GM18517 (cell line): ENCODE results near the gene MYBPHL.

ENCODE experiments used
- ATAC-seq: cut with Tn5 transposase; IDR thresholded peaks from one replicate; pipeline ENCODE4 v1.9.1; 2021; ENCODE audit warnings: mild to moderate bottlenecking, moderate library complexity; ENCODE audit not compliant: unreplicated experiment

MYBPHL gene, protein sequence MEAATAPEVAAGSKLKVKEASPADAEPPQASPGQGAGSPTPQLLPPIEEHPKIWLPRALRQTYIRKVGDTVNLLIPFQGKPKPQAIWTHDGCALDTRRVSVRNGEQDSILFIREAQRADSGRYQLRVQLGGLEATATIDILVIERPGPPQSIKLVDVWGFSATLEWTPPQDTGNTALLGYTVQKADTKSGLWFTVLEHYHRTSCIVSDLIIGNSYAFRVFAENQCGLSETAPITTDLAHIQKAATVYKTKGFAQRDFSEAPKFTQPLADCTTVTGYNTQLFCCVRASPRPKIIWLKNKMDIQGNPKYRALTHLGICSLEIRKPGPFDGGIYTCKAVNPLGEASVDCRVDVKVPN

DNA sequence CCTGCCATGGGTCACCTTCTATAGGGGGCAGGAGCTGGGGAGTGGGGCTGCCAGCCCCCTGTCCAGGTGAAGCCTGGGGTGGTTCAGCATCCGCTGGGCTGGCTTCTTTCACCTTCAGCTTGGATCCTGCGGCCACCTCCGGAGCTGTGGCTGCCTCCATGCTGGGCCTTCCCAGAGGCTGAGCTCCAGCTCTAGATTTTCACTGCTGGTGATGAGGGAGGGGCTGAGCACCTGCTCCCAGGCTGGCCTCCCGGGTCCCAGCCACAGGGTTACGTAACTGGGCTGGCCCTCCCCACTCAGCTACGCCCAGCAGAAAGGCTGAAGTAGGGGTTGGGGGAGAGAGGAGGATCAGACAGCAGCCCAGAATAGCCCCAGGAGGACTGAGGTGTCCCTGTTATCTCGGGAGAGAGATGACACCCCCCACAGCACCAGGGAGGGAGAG, at the start of gene MYBPHL:
Gene MYBPHL, minus strand, starts transcription at position 180 of the 442 bp plus-strand sequence. Its CDS starts 20 bp downstream, at position 160.
- no peak for ATAC-seq

DNA sequence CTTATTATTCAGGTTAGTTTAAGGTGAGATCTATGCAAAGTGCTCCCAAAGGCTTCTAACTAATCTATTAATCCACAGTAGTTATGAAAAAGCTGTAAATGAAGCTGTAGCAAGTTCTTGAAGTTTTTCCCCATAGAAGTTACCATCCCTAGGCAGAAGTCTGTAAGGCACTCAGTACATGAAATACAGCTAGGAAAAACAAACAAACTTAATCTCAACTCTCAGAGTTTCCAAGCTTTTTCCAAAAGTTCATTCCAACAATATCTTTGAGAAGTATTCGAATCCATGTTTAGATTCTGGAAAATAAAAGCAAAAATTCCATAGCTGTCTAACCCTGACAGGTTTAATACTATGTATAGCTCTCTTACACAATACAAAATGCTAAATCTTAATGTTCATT, 49.7 kb upstream of the MYBPHL start:
- no peak for ATAC-seq

DNA sequence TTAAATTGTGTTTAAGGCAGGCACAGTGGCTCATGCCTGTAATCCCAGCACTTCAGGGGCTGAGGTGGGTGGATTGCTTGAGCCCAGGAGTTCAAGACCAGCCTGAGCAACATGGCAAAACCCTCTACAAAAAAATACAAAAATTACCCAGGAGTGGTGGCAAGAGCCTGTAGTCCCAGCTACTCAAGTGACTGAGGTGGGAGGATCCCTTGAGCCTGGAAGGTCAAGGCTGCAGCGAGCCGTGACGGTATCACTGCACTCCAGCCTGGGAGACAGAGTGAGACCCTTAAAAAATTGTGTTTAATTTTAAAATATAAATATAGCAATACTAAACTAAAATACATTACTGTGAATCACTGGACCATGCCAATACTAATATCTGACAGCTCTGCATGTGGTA, 48.1 kb upstream of the MYBPHL start:
- no peak for ATAC-seq

DNA sequence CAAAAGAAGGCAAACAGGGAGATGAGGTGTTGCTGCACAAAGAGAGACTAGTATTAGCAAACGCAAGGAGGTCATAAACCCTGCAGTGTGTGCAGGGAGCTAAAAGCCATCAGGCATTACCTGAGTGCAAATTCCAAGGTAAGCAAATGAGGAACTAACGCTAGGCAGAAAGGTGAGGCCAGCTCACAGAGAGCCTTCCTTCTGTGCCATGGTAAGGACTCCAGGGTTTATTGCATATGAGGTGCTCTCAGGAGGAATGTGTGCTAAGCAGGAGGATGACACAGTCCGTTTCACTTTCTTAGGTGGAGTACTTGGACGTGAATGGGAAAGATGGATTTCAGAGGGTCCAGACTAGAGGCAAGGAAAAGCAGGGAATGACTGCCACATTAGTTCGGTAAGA, 44.6 kb upstream of the MYBPHL start:
- ATAC-seq, result no peak

DNA sequence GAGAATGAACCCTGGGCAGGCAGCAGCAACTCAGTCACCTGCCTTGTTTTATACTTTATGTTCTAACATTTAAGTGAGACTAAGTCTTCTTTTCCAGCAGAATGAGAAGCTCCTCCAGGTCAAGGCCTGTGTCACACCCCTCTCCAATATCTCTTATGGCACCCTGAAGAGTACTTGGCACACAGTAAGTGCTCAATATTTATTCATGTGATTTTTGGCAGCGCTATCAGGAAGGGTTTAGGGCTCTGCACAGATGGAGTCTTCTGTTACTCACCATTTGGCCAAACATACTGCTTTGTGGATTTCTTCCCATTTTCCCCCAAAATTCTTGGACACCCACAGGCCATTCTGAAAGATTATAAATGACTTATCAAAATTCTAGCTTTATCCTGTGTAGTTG, 43.8 kb upstream of the MYBPHL start:
- ATAC-seq, result no peak

DNA sequence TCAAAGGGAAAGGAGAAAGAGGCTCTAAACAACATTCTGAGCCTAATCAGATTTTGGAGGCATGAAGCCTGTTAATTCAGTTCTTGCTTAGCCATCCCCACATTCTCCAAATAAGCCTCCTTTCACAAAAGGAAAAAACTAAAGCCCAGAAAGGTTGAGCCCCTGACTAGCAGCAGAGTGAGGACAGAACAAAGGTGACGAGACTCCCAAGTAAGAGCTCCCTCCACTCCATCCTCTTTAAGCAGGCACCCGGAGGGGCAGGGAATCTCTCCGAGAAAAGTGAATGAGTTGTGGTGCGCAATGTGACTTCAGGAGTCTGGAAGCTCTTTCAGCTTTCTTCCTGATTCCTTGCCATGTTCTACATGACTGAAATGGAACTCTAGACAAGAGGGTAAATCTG, 43.4 kb upstream of the MYBPHL start:
- ATAC-seq, result no peak

DNA sequence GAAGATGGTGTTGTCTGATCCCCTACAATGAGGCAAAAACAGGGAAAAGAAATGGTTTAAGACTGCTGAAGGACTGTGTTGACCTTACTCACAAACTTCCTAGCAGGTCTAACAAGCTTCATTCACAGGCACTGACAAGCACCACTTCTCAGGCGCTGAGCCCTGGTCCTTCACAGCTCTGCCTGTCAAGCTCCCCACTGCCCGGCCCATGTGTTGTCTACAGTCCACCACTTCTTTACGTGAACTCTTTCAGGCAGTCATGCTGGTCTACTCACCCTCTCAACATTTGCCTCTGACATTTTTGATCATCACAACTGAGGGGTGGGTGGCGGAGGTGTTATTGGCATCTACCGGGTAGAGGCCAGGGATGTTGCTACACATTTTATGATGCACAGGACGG, 40.7 kb upstream of the MYBPHL start:
- ATAC-seq, result no peak

DNA sequence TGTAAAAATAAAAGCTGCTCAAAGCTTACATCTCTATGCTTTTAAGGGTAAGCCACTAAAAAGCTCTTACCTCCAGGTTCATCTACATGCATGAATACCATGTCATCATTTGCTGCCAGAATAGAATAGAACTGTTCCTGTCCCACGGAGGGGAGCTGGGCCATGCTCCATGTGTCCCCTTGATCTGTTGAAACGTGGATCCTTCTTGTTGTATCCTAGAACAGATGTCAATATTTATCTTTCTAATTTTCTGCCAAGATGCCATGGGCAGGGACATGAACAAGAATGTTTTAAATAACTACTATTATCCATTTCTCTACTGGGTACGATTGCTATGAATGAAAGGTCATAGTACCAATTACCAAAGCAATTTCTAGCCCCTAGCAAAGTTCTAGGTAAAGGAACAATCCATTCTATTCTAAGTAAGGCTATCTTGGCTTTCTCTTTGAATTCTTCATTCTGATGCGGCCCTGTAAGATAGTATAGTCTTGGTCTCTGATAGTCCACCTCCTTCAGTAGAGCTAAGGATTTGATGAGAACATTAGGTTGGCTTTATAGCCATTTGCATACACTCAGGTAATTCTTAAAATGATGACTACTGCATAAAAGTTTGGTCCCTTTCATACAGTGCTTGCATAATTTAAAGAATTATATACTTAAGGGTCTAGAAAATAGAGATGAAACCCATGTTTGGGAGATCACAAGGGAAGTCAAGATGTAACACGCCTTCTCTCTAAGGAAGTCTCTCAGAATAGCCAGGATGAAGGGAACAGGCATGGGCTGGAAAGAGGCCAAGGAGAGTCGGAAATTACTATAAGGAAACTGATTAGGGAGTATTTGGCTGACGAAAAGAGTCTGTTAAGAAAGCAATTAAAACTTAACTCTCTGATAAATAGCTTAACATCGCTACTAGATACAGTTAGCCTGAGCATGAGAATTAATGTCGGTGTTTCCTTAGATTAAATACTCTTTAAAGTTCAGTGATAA, 35.4 kb upstream of the MYBPHL start:
- ATAC-seq, result no peak

DNA sequence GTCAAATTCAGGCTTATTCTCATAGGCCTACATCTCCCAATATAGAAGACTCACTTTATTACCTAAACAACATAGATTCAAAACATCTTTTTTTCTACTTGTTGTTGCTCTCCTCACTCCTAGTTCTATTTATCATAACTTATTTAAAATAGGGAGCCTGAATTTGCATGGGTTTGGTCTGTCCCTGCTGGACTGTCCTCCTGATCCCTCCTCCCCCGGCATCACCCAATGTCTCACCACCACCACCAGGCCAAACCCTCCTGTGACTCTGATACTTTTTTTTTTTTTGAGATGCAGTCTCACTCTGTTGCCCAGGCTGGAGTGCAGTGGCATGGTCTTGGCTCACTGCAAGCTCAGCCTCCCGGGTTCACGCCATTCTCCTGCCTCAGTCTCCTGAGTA, 31.8 kb upstream of the MYBPHL start:
- ATAC-seq, result no peak

DNA sequence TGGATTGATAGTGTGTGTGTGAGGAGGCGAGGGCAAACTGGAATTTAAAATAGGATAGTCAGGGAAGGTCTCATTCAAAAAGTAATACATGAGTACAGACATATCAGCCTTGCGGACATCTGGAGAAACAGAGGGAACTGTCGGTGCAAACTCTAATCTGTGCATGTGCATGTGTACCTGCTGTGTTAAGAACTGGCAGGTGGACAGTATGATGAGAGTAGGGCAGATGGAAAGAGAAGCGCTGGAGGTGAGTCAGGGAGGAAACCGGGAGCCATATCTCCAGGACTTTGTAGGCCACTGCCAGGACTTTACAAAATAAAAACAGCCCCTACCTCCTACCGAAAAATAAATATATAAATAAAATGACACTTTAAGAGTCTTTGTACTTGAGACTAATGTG, 31.3 kb upstream of the MYBPHL start:
- ATAC-seq, result no peak

DNA sequence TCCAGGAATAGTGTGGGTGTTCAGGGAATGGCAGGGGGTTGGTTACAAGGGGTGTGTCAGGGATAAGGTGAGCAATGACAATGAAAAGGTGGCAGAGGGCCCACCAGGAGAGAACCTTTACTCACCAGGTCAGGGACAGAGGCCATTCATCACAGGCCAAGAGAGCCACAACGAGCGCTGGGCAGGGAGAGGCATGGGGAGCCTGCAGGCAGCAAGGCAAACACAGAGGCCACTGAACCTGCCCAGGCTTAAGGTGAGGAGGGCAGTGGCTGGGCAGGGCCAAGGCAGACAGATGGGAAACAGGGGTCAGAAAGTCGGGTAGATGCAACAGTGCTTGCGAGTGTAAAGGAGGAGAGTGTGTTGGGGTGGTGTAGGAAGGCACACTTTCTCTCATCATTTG, 28.3 kb upstream of the MYBPHL start:
- no peak for ATAC-seq

DNA sequence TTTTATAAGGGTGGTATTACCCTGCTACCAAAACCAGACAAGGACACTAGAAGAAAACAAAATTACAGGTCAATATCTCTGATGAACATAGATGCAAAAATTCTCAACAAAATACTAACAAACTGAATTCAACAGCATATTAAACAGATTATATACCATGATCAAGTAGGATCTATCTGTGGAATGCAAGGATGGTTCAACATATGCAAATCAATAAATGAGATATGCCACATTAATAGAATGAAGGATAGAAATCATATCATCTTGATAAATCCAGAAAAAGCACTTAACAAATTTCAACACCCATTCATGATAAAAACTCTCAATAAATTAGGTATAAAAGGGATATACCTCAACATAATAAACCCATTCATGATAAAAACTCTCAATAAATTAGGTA, 24.3 kb upstream of the MYBPHL start:
- ATAC-seq, result no peak

DNA sequence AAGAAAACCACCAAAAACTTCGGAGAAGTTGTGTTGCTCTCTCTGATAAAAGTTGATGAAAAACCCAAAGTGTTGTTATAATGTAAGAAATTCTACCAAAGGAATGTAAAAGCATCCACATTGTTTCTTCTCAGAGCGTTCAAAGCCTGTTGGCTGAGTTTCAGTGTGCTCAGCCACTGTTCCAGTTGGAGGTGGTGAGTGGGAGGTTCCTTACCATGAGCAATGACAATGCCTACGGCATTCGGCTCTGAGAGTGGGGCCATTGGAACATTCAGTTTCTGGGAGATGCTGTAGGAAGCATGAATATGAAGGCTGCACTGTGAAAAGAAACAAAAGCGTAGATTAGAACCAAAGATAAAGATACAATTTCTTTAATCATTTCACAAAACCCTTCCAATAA, 20.5 kb upstream of the MYBPHL start:
- ATAC-seq, result no peak

DNA sequence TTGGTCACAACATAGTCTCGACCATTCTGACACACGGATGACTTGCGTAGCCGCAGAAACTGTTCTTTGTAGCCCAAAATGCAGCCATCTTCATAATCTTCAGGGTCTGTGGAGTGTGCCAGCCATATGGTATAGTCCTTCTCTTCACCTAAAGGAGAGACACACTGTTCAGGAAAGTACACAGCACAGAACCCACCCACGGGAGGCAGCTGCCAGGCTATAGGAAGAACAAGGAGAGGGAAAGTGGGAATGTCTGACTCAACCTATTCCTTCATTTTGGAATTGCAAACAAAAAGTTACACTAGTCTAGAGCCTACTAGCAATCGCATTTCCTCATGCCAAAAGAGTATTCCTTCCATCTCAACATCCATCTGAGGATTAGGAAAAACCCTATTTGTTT, 16.2 kb upstream of the MYBPHL start:
- no peak for ATAC-seq

DNA sequence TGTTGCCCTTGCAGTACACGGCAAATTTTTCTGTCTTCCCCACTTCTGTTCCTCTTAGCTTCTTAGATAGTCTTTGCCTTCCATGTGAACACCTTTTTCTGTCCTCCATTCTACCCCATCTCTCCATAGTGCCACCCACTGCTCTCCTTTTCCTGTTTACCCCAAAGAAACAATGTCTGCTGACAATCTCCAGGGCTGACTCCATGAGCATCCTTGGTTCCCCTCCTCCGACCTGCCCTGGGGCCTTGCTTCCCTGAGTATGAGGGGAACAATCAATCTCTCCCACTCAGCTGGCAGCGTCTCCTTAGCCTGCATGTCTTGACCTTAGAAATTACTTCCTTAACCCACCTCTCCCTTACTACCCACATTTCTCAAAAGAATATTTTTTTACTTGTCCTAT, 12.3 kb upstream of the MYBPHL start:
- no peak for ATAC-seq

DNA sequence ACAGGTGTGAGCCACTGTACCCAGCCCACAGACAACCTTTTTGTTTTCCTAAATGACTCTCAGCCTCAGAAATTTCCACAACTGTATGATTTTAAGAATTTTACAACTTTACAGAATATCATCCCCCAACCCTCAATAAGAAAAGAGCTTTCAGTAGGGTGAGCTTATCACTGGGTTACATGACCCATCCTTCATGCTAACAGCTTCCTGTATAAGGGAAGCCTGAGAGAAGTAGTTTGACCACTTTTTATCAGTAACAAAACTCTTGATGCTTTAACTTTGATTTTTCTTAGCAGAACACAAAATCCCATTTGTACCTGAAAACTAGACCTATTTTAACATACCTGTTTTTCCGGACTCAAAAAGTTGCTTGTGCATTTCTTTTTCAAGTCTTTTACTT, 9.7 kb upstream of the MYBPHL start:
- no peak for ATAC-seq

DNA sequence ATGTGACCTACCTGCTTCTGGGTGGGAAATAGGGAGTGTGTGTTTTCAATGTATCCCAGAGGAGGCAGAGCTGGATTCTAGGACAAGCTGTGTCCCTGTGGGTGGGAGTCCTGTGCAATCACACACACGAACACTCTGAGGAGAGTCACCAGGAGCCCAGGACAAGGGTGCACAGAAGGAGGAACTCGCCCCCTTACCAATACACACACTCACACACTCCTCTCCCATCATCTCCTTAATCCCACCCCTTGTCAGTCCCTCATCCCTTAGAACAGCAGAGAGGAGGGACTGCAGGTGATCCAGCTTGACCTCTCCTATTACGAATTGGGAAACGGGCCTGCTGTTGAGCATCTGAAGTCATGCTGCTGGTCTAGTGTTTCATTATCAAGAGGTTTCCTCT, 8.5 kb upstream of the MYBPHL start:
- no peak for ATAC-seq

DNA sequence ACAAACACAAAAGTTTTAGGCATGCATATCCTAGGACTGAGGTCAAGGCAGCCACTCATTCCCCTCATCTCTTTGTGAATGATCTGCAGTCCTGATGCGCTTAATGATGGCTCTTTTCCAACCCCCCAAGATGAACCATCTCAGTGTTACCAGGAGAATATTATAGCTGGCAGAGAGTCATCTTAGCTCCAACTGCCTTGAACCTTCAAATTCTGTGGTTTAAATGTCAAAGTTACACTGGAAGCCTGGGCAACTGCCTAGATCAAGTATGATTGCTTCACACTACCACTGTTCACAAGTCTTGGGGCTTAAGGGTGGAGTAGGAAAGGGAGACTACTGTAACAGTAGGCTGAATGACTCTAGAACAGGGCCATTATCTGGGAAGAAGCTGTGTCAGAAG, 8.0 kb upstream of the MYBPHL start:
- ATAC-seq, result no peak

DNA sequence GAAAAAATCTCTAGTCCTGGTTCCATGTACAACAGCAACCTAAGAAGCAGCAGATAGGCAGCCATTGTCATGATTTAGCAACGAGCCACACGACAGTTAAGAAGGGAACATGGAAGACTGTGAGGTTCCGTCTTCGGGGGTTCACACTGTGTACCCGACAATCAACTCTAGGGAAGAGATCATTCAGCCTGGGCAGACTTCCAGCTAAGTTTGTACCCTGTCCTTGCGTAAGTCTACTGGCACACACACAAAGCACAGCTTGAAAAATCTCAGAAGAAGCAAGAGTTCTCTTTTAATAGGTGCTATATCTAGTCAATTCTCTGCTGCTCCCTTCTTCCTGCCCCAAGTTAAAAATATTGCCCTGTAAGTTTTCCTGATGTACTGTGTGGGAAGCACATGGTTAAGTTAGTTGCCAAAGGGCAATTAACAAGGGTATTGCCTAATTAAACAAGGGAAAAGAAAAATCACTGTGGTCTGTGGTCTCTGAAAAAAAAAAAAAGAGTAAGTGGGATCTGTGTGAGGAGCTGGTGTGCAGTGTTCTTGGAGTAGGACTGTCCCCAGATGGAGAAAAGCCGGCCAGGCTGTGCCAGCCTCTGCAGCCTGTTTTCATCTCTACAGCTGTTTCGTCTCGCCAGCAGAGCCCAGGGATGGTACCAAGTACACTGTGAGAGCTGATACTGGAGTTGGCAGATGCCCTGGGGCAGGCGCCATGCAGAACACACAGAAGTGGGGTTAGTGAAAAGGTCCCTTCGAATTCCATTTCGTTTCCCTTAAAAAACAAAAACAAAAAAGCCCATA, 6.4 kb upstream of the MYBPHL start:
- ATAC-seq, result no peak

DNA sequence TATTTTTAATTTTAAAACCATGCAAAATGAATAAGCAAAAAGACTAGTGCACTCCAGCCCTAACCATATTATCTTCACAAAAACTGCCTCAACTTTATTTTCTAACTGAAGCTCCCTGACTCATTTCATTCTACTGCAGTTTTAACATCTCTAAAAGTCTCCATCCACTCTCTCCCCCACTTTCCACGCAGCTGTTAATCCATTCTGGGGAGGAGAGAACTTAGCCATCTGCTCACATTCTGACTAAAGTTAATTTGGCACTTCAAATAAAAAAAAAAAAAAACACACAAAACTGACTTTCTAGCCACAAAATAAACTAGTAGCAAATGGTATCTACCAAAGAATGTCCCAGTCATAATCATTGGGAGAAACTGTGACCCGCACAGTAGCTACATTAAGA, 5.4 kb upstream of the MYBPHL start:
- ATAC-seq, result no peak

DNA sequence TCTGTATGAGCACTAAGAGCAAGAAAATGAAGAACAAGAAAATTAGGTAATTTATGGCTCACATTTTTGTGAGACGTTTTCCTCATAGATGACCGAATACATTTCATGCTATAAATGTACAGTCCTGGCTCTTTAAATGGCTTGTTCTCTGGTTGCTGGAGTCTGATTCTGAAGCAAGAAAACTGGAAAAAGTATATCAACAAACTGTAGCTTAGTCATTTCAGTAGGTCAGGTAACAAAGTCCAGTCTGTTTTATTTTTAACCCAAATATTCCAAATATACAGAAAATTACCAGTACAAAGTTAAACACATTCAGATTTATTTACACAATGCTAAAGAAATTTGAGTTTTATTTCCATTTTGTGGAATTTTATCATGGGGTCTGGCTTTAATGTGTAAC, 2.5 kb upstream of the MYBPHL start:
- ATAC-seq, result no peak
